Measurements from ENCODE around the gene CCNL1.
"Not testable (repeated sequence)": the region's sequence is repeated elsewhere in the genome, so short reads cannot be mapped to it uniquely, and the experiment has no call there.

Gene CCNL1

DNA sequence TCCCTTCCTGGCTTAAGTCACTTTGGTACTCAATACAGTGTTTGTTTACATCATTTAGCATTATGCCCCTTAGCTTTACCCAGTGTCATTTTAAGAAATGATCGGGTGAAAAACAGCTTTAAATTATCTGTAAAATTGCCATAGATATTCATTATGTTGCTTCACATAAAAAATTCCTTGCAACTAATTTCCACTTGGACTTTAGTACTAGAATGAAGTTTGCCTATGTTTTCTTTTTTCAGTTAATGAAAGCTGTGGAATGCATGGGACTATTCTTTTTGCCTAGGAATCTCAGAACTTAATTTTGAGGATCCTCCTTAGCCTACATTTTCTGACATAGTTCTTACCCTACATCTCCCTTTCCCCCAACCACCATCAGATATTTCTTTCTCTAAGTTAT is 38.4 kb downstream of the CCNL1 start:
- DNase-seq, result no peak

- no peak for DNase-seq
These were observed 39.7 kb downstream of the CCNL1 start for GRCh38 chr3:157120071-157120892.

DNA sequence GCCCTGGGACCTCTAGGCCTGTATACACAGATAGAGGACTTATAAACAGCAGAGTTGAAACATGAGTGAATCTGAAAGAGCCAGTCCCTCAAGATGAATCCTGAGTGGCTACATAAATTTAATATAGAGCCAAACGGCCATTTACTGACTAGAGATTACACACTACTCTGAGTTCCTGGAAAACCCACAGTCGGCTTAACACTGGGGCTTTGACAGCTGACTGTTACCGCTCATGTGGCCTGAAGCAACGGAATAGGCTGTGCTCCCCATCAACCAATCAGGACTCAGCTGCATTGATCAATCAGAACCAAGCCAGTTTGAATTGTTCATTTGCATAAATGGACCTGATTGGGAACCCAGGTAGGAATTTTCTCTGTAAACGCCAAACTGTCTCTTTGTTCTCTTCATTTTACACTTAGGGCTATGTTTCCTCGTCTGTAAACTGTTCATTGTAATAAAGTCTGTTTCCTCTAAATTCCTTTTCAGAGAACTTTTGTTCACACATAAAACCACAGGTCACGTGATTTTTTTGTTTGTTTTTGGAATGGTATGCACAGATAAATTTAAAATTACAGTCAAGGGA is 40.5 kb downstream of the CCNL1 start:
- DNase-seq, result no peak

DNA sequence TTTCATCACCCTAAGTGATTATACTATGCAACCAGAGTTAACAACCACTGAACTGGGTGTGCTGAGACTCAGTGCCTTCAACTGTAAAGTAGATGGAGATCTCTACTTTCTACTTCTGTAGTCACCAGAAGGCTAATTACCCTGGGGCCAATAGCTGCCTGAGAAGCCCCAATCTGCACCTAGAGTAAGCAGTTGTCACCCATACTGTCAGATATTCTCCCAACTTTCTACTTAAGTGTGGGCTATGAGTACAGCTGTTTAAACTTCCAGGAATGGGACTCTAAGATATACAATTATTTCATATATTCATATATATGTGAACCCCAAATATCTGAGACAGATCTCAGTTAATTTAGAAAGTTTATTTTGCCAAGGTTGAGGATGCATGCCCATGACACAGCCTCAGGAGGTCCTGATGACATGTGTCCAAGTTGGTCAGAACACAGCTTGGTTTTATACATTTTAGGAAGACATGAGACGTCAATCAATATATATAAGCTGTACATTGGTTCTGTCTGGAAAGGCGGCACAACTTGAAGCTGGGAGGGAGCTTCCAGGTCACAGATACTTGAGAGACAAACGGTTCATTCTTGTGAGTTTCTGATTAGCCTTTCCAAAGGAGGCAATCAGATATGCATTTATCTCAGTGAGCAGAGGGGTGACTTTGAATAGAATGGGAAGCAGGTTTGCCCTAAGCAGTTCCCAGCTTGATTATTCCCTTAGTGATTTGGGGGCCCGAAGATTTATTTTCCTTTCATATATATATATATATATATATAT is 41.9 kb downstream of the CCNL1 start:
- DNase-seq, result no peak

- no peak for DNase-seq
These were observed 42.7 kb downstream of the CCNL1 start for GRCh38 chr3:157117206-157117605.

- no peak for DNase-seq
These were observed 43.9 kb downstream of the CCNL1 start for GRCh38 chr3:157116017-157116416.

- no peak for DNase-seq
These were observed 44.6 kb downstream of the CCNL1 start for GRCh38 chr3:157115069-157116006.

- peak in 1 of 2 experiments; percentile 34 for DNase-seq
These were observed 46.0 kb downstream of the CCNL1 start for GRCh38 chr3:157113832-157114505.

GRCh38 chr3:157112536-157112935 is 47.4 kb downstream of the CCNL1 start:
- no peak for DNase-seq

- peak; percentile 88 to 90 for DNase-seq
These were observed 48.4 kb downstream of the CCNL1 start for GRCh38 chr3:157111518-157111917.

GRCh38 chr3:157110761-157111278 is 49.1 kb downstream of the CCNL1 start:
- peak in 1 of 2 experiments; percentile 44 for DNase-seq

DNA sequence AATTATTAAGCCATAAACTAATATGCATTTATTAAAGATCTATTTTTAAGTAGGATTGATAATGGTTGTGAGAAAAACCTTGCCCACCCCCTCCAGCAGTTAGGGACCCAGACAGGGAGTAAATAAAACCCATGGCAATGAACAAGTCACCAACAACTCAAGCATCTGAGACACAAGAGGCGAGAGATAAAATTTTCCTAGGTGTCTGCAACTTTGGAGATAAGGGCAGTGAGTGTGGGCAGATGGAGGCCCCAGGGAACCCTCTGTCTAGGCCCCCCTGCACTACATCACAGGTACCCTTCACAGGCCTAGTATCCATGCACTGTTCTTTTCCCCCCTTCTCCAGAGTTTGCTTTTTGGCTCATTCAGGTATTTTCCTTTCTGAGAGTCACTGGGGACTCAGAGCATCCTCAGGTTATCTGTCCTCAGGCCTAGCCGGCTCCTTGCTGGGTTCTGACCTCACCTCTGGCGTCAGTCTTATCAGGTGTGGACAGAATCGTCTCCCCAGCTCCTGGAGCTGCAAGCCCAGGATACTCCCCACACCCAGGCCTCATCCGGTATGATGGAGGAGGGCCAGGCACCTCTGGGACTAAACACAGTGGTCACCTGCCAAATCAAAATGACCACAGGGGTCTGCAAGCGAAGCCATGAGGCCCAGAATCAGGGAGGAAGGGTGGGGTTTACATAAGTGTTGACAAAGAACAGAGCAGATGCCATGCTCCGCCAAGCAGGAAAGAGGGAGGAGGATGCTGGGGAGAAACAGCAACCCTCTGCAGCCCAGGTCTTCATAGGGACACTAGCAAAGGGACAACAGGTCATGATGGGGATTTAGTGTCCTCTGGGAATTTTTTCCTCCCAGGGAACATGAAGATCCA is 50.4 kb downstream of the CCNL1 start:
- DNase-seq, result no peak

- peak in 1 of 2 experiments; percentile 59 for DNase-seq
These were observed 52.3 kb downstream of the CCNL1 start for GRCh38 chr3:157107644-157108133.

DNA sequence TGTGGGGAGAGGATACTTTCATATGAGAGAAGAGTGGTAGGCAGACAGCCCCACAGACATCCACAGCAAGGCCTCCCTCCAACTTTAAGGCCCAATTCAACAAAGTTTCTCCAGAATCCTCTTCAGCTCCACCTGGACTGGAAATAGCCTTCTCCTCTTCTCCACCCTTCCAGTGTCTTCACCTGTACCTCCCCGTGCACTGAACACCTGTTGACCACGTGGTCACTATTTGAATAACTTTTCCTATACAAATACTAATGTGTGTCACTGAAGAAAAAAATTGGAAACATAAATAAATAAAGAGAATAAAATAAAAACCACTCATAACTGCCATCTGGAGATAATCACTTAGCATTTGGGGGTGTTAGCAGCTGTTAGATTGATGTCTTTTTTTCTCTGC is 52.9 kb downstream of the CCNL1 start:
- DNase-seq, result peak; percentile 94 to 98

GRCh38 chr3:157104928-157105652 is 54.9 kb downstream of the CCNL1 start:
- peak; percentile 89 to 93 for DNase-seq

- DNase-seq, result no peak
These were observed 55.4 kb downstream of the CCNL1 start for GRCh38 chr3:157104521-157104920.

GRCh38 chr3:157103860-157104259 is 56.1 kb downstream of the CCNL1 start:
- peak; percentile 37 to 65 for DNase-seq

DNA sequence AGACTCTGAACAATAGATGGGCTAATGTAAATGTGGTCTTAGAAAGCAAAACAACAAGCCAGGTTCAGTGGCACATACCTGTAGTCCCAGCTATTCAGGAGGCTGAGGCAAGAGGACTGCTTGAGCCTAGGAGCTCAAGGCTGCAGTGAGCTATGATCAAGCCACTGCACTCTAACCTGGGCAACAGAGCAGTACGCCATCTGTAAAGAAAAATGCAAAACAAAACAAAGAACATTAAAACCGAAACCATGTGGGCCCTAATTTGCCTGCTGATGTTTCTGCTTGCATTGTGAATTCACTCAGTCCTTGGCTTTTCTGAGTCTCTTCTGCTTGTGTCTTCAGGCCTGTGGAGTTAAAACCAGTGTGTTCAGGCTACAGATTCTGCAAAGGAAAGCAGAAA is 56.7 kb downstream of the CCNL1 start:
- DNase-seq, result peak; percentile 89 to 91

- not testable (repeated sequence) for DNase-seq
These were observed 57.4 kb downstream of the CCNL1 start for GRCh38 chr3:157102595-157102994.

DNA sequence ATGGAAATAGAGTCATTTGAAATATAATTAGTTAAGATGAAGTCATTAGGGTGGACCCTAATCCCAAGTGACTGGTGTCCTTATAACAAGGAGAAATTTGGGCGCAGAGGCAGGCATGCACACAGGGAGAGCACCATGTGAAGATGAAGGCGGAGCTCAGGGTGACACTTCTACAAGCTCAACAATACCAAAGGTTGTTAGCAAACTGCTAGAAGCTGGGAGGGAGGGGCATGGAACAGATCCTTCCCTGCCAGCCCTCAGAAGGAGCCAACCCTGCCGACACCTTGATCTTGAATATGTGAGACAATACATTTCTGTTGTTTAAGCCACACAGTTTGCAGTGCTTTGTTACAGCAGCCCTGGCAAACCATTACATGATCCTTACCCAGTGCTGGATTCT is 57.8 kb downstream of the CCNL1 start:
- DNase-seq, result no peak

All from NCI-H526 (cell line).